Measurements from ENCODE around the gene ALOX12B. TPM values are rescaled to one million over a fixed set of nuclear protein-coding genes. Genes with fewer than 3 reads are reported as not detected.

The ALOX12B gene
- total and polyA plus RNA-seq, 2 of the 8 experiments (the other 6 are each of a cell fraction or from before 2014, with no cell fraction given) = 0.86 TPM; not detected in 1

- Histone ChIP-seq H3K4ac (replicated peaks; ENCODE audit: insufficient read length, low read depth, low read length) (no peak overlapping the region), H3K4me3 (ENCODE audit: extremely low read depth in 1 of 4, insufficient read depth in 2 of 4, low read depth in 3 of 4, low read length in 4 of 4) (peak overlapping the region; percentile 27 to 72 (median 64)), H2BK5ac (ENCODE audit: low read depth, low read length) (no peak overlapping the region), H2BK120ac (replicated peaks; ENCODE audit: low read depth, low read length) (no peak overlapping the region), H3K14ac (ENCODE audit: insufficient read length) (no peak overlapping the region), H2BK12ac (ENCODE audit: low read depth, low read length) (no peak overlapping the region), H3K9me3 (ENCODE audit: insufficient read depth in 2 of 2, low read depth in 1 of 2, low read length in 1 of 2) (no peaks in the 10 kb centered on the region), H3K79me1 (ENCODE audit: low read depth, low read length) (no peaks in the 10 kb centered on the region), H2AFZ (ENCODE audit: low read length) (no peak overlapping the region; the same call in 1 of the 2 replicates), H4K20me1 (replicated peaks in 1 of 2; ENCODE audit: control insufficient read depth in 1 of 2, insufficient read depth in 2 of 2, low read length in 2 of 2) (no peaks in the 10 kb centered on the region), H3K9ac (replicated peaks in 1 of 4; ENCODE audit: extremely low read depth in 1 of 4, low read depth in 3 of 4, low read length in 3 of 4) (no peak overlapping the region; a peak in 1 of 7 replicates), H3K36me3 (ENCODE audit: control insufficient read depth in 2 of 4, insufficient read depth in 4 of 4, low read length in 3 of 4) (no peaks in the 10 kb centered on the region), H4K8ac (ENCODE audit: extremely low read depth, insufficient read depth, low read length) (no peak overlapping the region), H3K79me2 (ENCODE audit: control insufficient read depth in 1 of 2, insufficient read depth in 2 of 2, low read length in 2 of 2) (no peaks in the 10 kb centered on the region), H2AK5ac (ENCODE audit: low read depth, low read length) (no peak overlapping the region), H3K23me2 (ENCODE audit: low read depth, low read length) (peaks cover 3% of the 10 kb centered on the region; the same call in 1 of the 2 replicates), H3K4me1 (replicated peaks in 1 of 4; ENCODE audit: control insufficient read depth in 3 of 4, insufficient read depth in 4 of 4, low read length in 3 of 4) (peaks cover 0 to 5% (median 2%) of the 10 kb centered on the region in 4 experiments; a peak in 4 of 7 replicates), H3K27ac (ENCODE audit: low read depth, low read length) (no peak overlapping the region), H4K5ac (ENCODE audit: insufficient read length, low read depth, low read length) (no peak overlapping the region), H4K91ac (replicated peaks; ENCODE audit: insufficient read length, low read length) (no peak overlapping the region), H3K56ac (replicated peaks; ENCODE audit: insufficient read length, low read depth, low read length) (no peak overlapping the region), H3K27me3 (replicated peaks in 1 of 4; ENCODE audit: control insufficient read depth in 3 of 4, extremely low read depth in 1 of 4, insufficient read depth in 3 of 4, low read length in 3 of 4) (peaks cover 2 to 33% (median 22%) of the 10 kb centered on the region in 4 experiments), H2BK15ac (ENCODE audit: low read length) (0 out of 2 replicates have a peak overlapping the region, but pooled peaks have one; percentile 46), H2BK20ac (ENCODE audit: low read length) (no peak overlapping the region), H3K4me2 (ENCODE audit: insufficient read depth in 1 of 2, low read depth in 2 of 2, low read length in 2 of 2) (peak overlapping the region; percentile 53 to 92), H3K23ac (ENCODE audit: insufficient read length) (no peak overlapping the region), H3K18ac (ENCODE audit: extremely low read depth, low read length) (no peak overlapping the region)
- ChIA-PET CTCF (ENCODE audit: partially characterized antibody) (interaction anchor here (0.7 to 17.3 kb wide), 12 partner anchors 9 to 137 kb away, joined by 3 to 315 read pairs (median 5); partner anchors contain the start of genes ALOX12B and ALOXE3), POLR2A (ENCODE audit: partially characterized antibody) (interaction anchor here (1.1 kb wide), 1 partner anchor 94 kb away, joined by 3 read pairs; no protein-coding TSS in a partner anchor)
- FAIRE-seq (no peak), DNase-seq (ENCODE audit: low read depth in 1 of 2, low spot score in 2 of 2) (no peak)
- TF ChIP-seq ATF3 (IDR thresholded peaks at IDR 0.05; ENCODE audit: insufficient read depth, low read depth, low read length) (no peak), MAX (IDR thresholded peaks at IDR 0.05) (0 out of 2 replicates have a peak, but pooled peaks have one; percentile 50)
- TF ChIP-seq, protein P1, sequence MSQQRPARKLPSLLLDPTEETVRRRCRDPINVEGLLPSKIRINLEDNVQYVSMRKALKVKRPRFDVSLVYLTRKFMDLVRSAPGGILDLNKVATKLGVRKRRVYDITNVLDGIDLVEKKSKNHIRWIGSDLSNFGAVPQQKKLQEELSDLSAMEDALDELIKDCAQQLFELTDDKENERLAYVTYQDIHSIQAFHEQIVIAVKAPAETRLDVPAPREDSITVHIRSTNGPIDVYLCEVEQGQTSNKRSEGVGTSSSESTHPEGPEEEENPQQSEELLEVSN (IDR thresholded peaks at IDR 0.05) = peak; percentile 50
- WGBS, 2 experiments (ENCODE audit: extremely low coverage in 1 of 2, insufficient coverage in 1 of 2, insufficient read length in 1 of 2, insufficient replicate concordance in 2 of 2, low coverage in 1 of 2, low lambda C conversion rate in 2 of 2, missing lambda C conversion rate in 1 of 2) = 13% methylated on average over 25 of the region's 25 CpGs; no CpG with 5 or more reads in 1 of the 2 experiments
Observed at GRCh38 chr17:8080208-8080798, 7.2 kb downstream of the ALOX12B start.
